GM13976 (cell line): Measurements from ENCODE around the gene MRPS30.

Source experiments
- DNase-seq: peaks from one replicate; pipeline ENCODE4 v3.0.0; 2012; ENCODE audit warnings: low spot score
- in situ Hi-C: fragments of 300-500 bp; cut with MboI; formaldehyde crosslinking; loops from one replicate; pipeline ENCODE4 v1.12.0; 2022; ENCODE audit warnings: low sequenced_read_pairs, mixed read lengths, inconsistent platforms; ENCODE audit not compliant: unreplicated experiment
- TF ChIP-seq, protein P1 (sequence below): IDR thresholded peaks from 2 replicates; pipeline ENCODE4 v1.5.1; 2012; ENCODE audit warnings: borderline replicate concordance, mild to moderate bottlenecking; ENCODE audit not compliant: insufficient read depth; ENCODE audit errors: extremely low read depth, missing control alignments, control extremely low read depth

MRPS30 gene

DNA sequence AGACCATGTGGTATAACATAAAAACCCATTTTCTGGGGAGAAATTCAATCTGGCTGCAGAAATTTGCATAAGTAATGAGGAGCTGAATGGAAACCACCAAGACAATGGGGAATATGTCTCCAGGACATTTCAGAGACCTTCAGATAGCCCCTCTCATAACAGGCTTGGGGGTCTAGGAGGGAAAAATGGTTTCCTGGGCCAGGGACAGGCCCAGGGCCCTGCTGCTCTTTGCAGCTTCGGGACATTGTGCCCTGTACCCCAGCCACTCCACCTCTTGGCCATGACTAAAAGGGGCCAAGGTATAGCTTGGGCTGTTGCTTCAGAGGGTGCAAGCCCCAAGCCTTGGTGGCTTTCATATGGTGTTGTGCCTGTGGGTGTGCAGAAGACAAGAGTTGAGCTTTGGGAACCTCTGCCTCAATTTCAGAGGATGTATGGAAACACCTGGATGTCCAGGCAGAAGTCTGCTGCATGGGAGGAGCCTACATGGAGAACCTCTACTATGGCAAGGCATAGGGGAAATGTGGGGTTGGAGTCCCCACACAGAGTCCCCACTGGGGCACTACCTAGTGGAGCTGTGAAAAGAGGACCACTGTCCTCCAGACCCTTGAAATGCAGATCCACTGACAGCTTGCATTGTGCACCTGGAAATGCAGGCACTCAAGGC is 30.4 kb downstream of the MRPS30 start:
- no peak for DNase-seq
- in situ Hi-C loops = no loop called here
- TF ChIP-seq, protein P1, sequence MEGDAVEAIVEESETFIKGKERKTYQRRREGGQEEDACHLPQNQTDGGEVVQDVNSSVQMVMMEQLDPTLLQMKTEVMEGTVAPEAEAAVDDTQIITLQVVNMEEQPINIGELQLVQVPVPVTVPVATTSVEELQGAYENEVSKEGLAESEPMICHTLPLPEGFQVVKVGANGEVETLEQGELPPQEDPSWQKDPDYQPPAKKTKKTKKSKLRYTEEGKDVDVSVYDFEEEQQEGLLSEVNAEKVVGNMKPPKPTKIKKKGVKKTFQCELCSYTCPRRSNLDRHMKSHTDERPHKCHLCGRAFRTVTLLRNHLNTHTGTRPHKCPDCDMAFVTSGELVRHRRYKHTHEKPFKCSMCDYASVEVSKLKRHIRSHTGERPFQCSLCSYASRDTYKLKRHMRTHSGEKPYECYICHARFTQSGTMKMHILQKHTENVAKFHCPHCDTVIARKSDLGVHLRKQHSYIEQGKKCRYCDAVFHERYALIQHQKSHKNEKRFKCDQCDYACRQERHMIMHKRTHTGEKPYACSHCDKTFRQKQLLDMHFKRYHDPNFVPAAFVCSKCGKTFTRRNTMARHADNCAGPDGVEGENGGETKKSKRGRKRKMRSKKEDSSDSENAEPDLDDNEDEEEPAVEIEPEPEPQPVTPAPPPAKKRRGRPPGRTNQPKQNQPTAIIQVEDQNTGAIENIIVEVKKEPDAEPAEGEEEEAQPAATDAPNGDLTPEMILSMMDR = no peak

DNA sequence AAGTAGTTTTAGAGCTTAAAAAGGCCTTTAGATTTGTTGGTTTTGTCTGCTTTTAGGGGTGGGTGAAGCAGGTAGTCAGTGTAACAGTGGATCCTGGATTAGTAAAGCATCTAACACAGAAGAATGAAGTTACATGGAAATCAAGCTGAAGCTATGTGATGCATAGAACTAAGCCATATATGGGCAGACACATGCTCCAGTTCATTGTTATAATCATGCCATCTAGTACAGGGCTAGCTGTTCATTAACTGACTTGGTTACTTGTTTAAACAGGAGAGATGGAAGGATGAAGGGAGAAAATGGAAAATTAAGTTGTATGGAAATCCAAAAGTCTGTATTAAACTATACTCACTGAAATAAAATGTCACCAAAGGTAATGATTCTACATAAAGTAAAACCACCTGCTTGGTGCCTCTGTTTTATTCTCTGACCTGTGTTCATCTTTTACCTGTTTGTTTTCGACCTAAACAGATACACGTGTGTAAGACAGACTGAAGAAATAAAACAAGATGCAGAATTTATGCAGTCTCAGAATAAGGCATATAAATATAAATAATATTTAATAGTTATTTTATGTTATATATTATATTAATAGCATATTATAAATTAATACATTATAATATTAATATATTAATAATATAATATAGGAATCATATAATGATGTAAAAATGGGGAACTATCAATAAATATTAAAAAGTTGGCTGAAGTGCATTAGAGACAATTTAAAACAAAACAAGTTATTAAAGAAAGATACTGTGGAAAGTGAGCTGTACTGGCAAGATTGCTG is 33.9 kb downstream of the MRPS30 start:
- TF ChIP-seq, protein P1 = no peak
- DNase-seq = no peak
- in situ Hi-C loops = no loop called here

DNA sequence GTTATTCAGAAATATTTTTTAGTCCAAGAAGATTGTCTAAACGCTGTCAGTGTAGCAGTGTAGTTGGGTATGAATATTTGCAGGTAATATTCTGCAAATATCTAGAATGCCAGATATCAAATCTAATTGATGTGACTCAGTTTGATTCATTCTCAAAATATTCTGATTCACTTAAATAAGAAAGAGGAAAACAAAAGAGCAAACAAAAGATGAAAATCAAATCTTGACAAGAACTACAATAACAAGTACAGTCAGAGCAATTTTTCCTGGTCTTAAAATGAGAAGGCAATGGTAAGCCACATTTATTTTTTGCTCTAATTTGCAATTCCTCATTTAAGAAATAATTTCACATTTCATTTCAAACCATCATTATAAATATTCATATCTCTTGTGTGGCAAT is 36.0 kb downstream of the MRPS30 start:
- DNase-seq = no peak
- TF ChIP-seq, protein P1 = no peak
- in situ Hi-C loops = no loop called here

DNA sequence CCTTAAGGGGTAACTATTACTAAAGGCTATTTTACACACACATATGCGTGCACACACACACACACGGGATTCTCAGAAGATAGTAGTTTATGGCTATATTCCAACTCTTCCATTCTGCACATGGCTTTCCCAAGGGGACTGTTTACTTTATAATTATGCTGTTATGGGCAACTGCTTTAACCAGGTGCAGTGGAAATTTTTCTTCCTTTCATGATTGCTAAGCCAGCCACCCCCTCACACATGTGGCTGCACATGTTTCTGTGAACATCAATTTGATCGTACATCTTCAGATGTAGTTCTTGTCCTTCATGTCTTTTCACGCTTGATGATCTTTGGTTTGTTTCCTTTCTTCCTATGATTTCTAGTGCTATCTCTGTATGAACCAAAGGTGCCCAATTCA is 37.0 kb downstream of the MRPS30 start:
- TF ChIP-seq, protein P1 = no peak
- in situ Hi-C loops = no loop called here
- DNase-seq = no peak

DNA sequence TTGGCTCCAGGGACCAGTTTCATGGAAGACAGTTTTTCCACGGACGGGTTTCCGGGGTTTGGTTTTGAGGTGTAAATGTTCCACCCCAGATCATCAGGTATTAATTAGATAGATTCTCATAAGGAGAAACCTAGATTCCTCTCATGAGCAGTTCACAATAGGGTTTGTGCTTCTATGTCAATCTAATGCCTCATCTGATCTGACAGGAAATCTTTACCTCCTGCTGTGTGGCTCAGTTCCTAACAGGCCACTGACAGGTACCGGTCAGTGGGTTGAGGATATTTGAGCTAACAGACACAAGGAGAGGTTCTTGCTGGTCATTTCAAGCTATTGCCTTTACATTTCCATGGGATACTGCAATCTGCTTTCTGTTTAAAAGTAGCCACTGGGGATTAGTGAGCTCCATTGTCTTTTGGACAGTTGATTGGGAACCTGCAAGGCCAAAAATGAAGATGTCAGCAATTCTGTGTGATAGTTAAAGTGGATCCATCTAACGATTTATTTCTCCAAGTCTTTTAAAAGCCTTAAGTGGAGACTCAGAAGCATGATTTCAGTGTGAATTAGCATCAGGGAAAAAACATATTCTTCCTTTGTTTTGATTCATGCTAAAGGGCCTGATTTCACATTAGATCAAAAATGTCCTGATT is 38.6 kb downstream of the MRPS30 start:
- TF ChIP-seq, protein P1 = no peak
- in situ Hi-C loops = no loop called here
- no peak for DNase-seq

DNA sequence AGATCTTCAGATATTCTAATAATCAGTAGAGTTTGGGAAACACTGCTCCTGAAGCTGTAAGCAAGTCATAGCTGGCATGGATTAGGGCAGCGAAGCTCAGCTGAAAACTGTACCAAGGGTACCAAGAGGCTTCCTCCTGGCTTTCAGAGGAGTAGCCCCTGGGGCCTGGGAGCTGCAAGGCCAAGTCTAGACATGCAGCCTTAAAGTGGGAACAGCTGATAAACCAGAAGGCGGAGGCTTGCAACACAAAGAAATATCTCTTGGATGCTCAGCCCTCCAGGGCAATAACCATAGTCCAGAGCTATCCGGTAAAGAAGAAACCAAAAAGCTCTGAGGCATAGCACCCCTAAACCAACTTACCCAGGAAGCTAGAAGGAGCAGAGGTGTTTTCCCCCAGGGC is 51.5 kb downstream of the MRPS30 start:
- in situ Hi-C loops = no loop called here
- no peak for DNase-seq
- TF ChIP-seq, protein P1 = no peak
